Activated naive CD8-positive, alpha-beta T cell (primary cell): Measurements from ENCODE around the gene MAMLD1.

Source experiments
- H3K27ac Mint-ChIP-seq: one replicate; pipeline ENCODE4 v1.8.0; 2021; ENCODE audit warnings: mixed read lengths
- H3K27me3 Mint-ChIP-seq: one replicate; pipeline ENCODE4 v1.8.0; 2021; ENCODE audit warnings: mixed read lengths
- H3K36me3 Mint-ChIP-seq: one replicate; pipeline ENCODE4 v1.8.0; 2021; ENCODE audit warnings: mixed read lengths
- H3K4me1 Mint-ChIP-seq: one replicate; pipeline ENCODE4 v1.8.0; 2021; ENCODE audit warnings: low read depth, mixed read lengths
- H3K4me3 Mint-ChIP-seq: one replicate; pipeline ENCODE4 v1.8.0; 2021; ENCODE audit warnings: mild to moderate bottlenecking, mixed read lengths
- H3K9me3 Mint-ChIP-seq: one replicate; pipeline ENCODE4 v1.8.0; 2021; ENCODE audit warnings: low read depth, mixed read lengths

The MAMLD1 gene

GRCh38 chrX:150529587-150529986, 166.5 kb downstream of the MAMLD1 start:
- H3K36me3 Mint-ChIP-seq = peaks cover 4% of the 10 kb centered on the region
- no peaks in the 10 kb centered on the region for H3K27me3 Mint-ChIP-seq
- H3K27ac Mint-ChIP-seq = no peak overlapping the region
- H3K4me3 Mint-ChIP-seq = no peak overlapping the region
- H3K4me1 Mint-ChIP-seq = no peaks in the 10 kb centered on the region
- peaks cover 6% of the 10 kb centered on the region for H3K9me3 Mint-ChIP-seq

GRCh38 chrX:150530821-150531220, 167.7 kb downstream of the MAMLD1 start:
- Mint-ChIP-seq H3K27ac (no peak overlapping the region), H3K36me3 (peaks cover 4% of the 10 kb centered on the region), H3K9me3 (peaks cover 7% of the 10 kb centered on the region), H3K4me3 (no peak overlapping the region), H3K27me3 (no peaks in the 10 kb centered on the region), H3K4me1 (no peaks in the 10 kb centered on the region)

GRCh38 chrX:150531467-150531866, 168.3 kb downstream of the MAMLD1 start:
- H3K4me3 Mint-ChIP-seq = no peak overlapping the region
- peaks cover 7% of the 10 kb centered on the region for H3K9me3 Mint-ChIP-seq
- no peaks in the 10 kb centered on the region for H3K27me3 Mint-ChIP-seq
- no peak overlapping the region for H3K27ac Mint-ChIP-seq
- H3K4me1 Mint-ChIP-seq = no peaks in the 10 kb centered on the region
- H3K36me3 Mint-ChIP-seq = peaks cover 4% of the 10 kb centered on the region

DNA sequence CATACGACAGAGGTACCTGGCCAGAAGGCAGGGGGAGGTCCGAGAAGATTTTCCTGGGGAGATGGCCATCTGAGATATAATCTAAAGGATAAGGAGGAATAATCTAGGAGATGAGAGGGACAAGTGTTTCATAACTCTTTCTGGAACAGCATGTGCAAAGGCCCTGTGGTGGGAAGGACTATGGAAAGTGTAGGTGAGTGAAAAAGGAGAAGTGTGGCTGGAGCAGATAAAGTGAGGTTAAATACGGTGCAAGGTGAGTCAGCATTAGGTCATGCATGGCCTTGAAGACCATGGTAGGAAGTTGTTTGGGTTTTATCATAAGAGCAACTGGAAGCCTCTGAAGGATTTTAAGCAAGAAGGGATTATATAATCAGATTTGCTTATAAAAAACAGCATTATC, 170.7 kb downstream of the MAMLD1 start:
- peaks cover 4% of the 10 kb centered on the region for H3K36me3 Mint-ChIP-seq
- H3K9me3 Mint-ChIP-seq = peaks cover 7% of the 10 kb centered on the region
- H3K4me3 Mint-ChIP-seq = no peak overlapping the region
- no peak overlapping the region for H3K27ac Mint-ChIP-seq
- H3K4me1 Mint-ChIP-seq = no peaks in the 10 kb centered on the region
- H3K27me3 Mint-ChIP-seq = no peaks in the 10 kb centered on the region

- H3K27me3 Mint-ChIP-seq = no peaks in the 10 kb centered on the region
Measured at GRCh38 chrX:150536455-150537116, 173.5 kb downstream of the MAMLD1 start.

GRCh38 chrX:150537851-150538250, 174.7 kb downstream of the MAMLD1 start:
- Mint-ChIP-seq H3K36me3 (peaks cover 4% of the 10 kb centered on the region), H3K4me1 (no peaks in the 10 kb centered on the region)

More at GRCh38 chrX:150536455-150537116, 173.5 kb downstream of the MAMLD1 start:
- peaks cover 7% of the 10 kb centered on the region for H3K9me3 Mint-ChIP-seq
- H3K27ac Mint-ChIP-seq = no peak overlapping the region
- no peaks in the 10 kb centered on the region for H3K4me1 Mint-ChIP-seq
- H3K36me3 Mint-ChIP-seq = peaks cover 4% of the 10 kb centered on the region
- H3K4me3 Mint-ChIP-seq = no peak overlapping the region

DNA sequence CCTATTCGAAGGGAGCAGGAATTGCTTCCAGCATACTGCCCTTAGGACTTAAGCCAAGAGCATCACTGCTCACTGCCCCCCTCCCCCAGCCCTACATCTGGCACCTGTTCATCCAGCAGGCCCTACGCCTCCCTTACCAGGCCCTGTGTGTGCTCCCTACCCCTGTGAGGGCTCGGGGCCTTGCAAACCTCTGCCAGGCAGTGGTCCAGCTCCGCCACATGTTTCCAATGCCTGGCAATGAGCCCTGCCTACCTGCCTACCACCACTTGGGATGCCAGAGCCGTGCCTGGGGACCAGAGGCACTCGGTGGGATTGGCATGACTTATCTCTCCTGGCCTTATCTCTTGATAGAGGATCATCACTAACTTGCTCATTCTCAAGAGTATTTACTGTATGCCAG, 177.8 kb downstream of the MAMLD1 start:
- H3K27me3 Mint-ChIP-seq = no peaks in the 10 kb centered on the region
- H3K9me3 Mint-ChIP-seq = no peaks in the 10 kb centered on the region
- no peaks in the 10 kb centered on the region for H3K36me3 Mint-ChIP-seq
- peaks cover 2% of the 10 kb centered on the region for H3K4me1 Mint-ChIP-seq
- no peak overlapping the region for H3K27ac Mint-ChIP-seq
- no peak overlapping the region for H3K4me3 Mint-ChIP-seq

More at GRCh38 chrX:150537851-150538250, 174.7 kb downstream of the MAMLD1 start:
- Mint-ChIP-seq H3K4me3 (no peak overlapping the region), H3K9me3 (peaks cover 7% of the 10 kb centered on the region), H3K27me3 (no peaks in the 10 kb centered on the region), H3K27ac (no peak overlapping the region)

GRCh38 chrX:150542846-150543229, 179.7 kb downstream of the MAMLD1 start:
- H3K27ac Mint-ChIP-seq = no peak overlapping the region
- no peaks in the 10 kb centered on the region for H3K9me3 Mint-ChIP-seq
- no peaks in the 10 kb centered on the region for H3K36me3 Mint-ChIP-seq
- H3K4me3 Mint-ChIP-seq = no peak overlapping the region
- peaks cover 13% of the 10 kb centered on the region for H3K4me1 Mint-ChIP-seq
- H3K27me3 Mint-ChIP-seq = no peaks in the 10 kb centered on the region

- Mint-ChIP-seq H3K9me3 (no peaks in the 10 kb centered on the region), H3K36me3 (no peaks in the 10 kb centered on the region), H3K4me3 (no peak overlapping the region), H3K27ac (no peak overlapping the region), H3K4me1 (peaks cover 18% of the 10 kb centered on the region), H3K27me3 (no peaks in the 10 kb centered on the region)
Measured at GRCh38 chrX:150543230-150544155, 180.4 kb downstream of the MAMLD1 start.

DNA sequence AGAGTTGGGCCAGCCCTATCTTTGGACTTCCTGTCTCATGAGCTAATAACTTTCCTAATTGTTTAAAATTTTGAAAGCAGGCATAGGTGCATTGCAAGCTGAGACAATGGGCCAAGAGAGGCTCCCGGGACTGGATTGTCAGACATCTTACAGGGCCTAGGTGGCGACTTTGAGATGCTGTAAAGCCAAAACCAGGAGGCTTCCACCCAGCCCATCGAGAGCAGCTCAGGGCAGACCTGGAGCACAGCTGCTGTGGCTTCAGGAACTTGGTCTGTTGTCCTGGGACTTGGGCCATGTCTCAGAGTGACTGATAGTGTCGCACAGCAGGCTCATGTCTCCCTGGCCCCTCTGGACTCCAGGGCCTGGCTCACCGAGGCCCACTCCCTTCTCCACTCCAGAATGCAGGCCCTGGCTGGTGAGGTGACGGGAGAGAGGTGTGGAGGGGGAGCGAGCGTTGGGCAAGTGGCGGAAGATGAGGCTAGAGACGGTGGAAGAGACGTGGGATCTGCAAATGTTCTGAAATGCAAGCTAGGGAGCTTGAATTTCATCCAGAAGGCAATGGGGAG, 181.2 kb downstream of the MAMLD1 start:
- Mint-ChIP-seq H3K36me3 (no peaks in the 10 kb centered on the region), H3K27ac (no peak overlapping the region), H3K4me3 (no peak overlapping the region), H3K9me3 (no peaks in the 10 kb centered on the region), H3K4me1 (peaks cover 23% of the 10 kb centered on the region), H3K27me3 (no peaks in the 10 kb centered on the region)

DNA sequence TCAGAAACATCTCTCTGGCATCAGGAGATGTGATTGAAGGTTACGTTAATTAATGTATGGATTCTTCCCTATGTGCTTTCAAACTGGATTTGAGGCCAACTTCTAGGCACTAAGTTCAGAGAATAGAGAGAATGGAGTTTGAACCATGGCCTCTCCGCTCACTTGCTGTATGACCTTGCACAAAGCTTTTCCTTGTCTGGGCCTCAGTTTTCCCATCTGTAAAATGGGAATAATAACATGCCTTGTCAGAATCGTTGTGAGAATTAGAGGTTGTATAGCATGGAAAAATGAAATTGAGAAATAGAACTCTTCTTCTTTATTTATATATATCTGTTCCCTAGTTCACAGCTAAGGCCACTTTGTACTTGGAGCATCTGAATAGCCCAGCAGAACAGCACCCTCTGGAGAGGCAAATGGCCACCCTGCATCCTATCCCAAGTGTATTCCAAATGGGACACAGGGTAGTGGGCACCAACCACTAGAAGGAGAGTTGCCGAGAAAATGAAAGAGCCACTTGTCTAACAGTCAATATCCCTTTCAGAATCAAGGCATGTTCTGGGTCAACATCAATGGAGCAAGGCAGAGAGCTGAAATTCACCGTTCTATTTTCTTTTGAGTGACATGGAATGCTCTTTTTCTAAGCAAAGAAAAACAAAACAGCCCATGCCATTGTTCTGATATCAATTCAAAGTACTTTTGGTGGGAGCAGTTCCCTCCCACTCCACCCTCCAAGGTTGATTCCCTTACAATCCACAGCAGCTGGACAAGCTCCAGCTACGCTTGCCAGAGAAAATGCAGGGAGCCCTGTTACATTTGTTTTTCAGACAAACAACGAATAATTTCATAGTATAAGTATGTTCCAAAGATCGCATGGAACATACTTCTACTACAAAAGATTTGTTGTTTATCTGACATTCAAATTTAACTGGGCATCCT, 182.0 kb downstream of the MAMLD1 start:
- no peaks in the 10 kb centered on the region for H3K27me3 Mint-ChIP-seq
- no peak overlapping the region for H3K4me3 Mint-ChIP-seq
- H3K27ac Mint-ChIP-seq = no peak overlapping the region
- H3K9me3 Mint-ChIP-seq = no peaks in the 10 kb centered on the region
- H3K36me3 Mint-ChIP-seq = no peaks in the 10 kb centered on the region
- peaks cover 23% of the 10 kb centered on the region for H3K4me1 Mint-ChIP-seq

DNA sequence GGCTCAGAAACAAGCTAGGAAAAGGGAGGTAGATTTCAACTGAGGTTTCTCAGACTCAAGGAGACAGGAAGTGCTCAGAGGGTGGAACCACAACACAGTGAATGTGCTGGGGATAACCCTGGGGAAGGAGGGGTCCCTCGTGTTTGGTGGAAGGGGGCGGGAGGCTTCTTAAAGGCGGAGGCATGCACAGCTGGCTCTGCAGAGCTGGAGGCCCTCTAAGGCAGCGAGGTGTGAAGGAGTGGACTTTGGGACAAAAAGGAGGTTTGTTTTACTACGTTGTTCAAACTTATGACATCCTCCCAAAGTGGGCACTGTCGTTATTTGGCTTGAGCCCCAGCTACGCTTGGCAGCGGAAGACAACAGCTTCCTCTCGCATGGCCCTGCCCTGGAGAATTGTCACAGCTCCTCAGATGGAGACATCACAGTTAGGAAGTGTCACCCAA, 183.6 kb downstream of the MAMLD1 start:
- Mint-ChIP-seq H3K36me3 (no peaks in the 10 kb centered on the region), H3K27ac (peak overlapping the region; percentile 76), H3K4me3 (peak overlapping the region; percentile 72), H3K27me3 (no peaks in the 10 kb centered on the region), H3K9me3 (no peaks in the 10 kb centered on the region), H3K4me1 (peaks cover 23% of the 10 kb centered on the region)

GRCh38 chrX:150547375-150548115, 184.4 kb downstream of the MAMLD1 start:
- H3K9me3 Mint-ChIP-seq = no peaks in the 10 kb centered on the region
- H3K27ac Mint-ChIP-seq = peak overlapping the region; percentile 70

DNA sequence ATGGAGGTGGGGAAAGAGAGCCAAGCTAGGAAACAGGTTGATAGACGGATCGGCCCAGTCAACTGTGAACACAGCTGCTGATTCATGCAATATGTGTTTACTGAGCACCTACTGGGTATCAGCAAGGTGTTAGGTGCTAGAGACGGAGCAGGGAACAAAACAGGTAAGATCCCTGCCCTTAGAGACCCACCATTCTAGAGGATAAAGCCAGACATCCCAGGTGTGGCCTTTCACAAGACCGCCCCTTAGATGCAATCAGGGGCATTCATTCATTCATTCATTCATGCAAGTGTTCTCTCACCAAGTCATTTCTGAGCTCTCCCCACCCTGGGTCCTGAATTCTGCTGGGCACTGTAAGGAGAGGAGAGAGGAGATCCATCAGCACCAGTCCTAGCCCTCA, 185.1 kb downstream of the MAMLD1 start:
- no peaks in the 10 kb centered on the region for H3K36me3 Mint-ChIP-seq
- H3K27ac Mint-ChIP-seq = peak overlapping the region; percentile 70
- H3K9me3 Mint-ChIP-seq = no peaks in the 10 kb centered on the region
- H3K4me1 Mint-ChIP-seq = peaks cover 23% of the 10 kb centered on the region
- no peaks in the 10 kb centered on the region for H3K27me3 Mint-ChIP-seq
- peak overlapping the region; percentile 79 for H3K4me3 Mint-ChIP-seq

More at GRCh38 chrX:150547375-150548115, 184.4 kb downstream of the MAMLD1 start:
- Mint-ChIP-seq H3K36me3 (no peaks in the 10 kb centered on the region), H3K4me3 (peak overlapping the region; percentile 79), H3K27me3 (no peaks in the 10 kb centered on the region), H3K4me1 (peaks cover 23% of the 10 kb centered on the region)
